GM12875 (cell line): ENCODE measurements around the gene NFE2.

ENCODE experiments used
- H3K4me3 ChIP-seq: one replicate; pipeline ENCODE4 v1.5.1; 2011; ENCODE audit warnings: low read depth, low read length, control low read depth
- TF ChIP-seq, protein P1 (sequence below): IDR thresholded peaks from 2 replicates; pipeline ENCODE4 v1.5.1; 2011; ENCODE audit warnings: low read depth, mild to moderate bottlenecking, control low read depth, inconsistent platforms, low read length, moderate library complexity, borderline replicate concordance; ENCODE audit not compliant: insufficient read depth

NFE2 gene

GRCh38 chr12:54304187-54304810 lies 3.5 kb upstream of the NFE2 start:
- TF ChIP-seq, protein P1, sequence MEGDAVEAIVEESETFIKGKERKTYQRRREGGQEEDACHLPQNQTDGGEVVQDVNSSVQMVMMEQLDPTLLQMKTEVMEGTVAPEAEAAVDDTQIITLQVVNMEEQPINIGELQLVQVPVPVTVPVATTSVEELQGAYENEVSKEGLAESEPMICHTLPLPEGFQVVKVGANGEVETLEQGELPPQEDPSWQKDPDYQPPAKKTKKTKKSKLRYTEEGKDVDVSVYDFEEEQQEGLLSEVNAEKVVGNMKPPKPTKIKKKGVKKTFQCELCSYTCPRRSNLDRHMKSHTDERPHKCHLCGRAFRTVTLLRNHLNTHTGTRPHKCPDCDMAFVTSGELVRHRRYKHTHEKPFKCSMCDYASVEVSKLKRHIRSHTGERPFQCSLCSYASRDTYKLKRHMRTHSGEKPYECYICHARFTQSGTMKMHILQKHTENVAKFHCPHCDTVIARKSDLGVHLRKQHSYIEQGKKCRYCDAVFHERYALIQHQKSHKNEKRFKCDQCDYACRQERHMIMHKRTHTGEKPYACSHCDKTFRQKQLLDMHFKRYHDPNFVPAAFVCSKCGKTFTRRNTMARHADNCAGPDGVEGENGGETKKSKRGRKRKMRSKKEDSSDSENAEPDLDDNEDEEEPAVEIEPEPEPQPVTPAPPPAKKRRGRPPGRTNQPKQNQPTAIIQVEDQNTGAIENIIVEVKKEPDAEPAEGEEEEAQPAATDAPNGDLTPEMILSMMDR: no peak
- no peak overlapping the region for H3K4me3 ChIP-seq

GRCh38 chr12:54303640-54304039 lies 2.8 kb upstream of the NFE2 start:
- TF ChIP-seq, protein P1: no peak
- H3K4me3 ChIP-seq: no peak overlapping the region

- TF ChIP-seq, protein P1: no peak
These were observed 723 bp upstream of the NFE2 start for GRCh38 chr12:54301428-54302048.

DNA sequence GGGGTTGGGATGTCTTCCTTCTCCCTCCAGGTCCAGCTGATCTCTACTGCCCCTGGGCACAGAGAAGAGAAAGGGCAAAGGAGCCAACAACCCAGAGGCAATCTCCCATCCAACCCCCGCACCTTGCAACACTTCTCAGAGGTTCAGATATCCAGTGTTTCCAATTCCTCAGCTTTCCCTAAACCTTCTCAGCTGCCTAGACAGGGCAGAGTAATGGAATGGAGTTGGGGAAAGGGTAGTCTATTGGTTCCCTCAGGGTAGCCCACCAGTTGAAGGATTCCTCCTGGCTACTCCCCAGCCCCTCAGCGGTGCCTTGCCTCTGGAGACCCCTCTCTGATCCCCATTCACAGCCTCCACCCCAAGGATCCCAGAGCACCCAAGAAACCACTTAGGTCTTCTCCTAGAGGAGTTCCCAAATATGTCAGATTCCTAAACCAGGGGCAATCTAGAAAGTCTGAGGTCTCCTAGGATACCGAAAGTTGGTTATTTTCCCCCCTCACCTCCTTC lies 537 bp downstream of the NFE2 start:
- H3K4me3 ChIP-seq: no peak overlapping the region
- TF ChIP-seq, protein P1: no peak

More at GRCh38 chr12:54301428-54302048, 723 bp upstream of the NFE2 start:
- no peak overlapping the region for H3K4me3 ChIP-seq

- H3K4me3 ChIP-seq: no peak overlapping the region
- TF ChIP-seq, protein P1: no peak
These were observed 1.1 kb downstream of the NFE2 start for GRCh38 chr12:54299515-54300224.

DNA sequence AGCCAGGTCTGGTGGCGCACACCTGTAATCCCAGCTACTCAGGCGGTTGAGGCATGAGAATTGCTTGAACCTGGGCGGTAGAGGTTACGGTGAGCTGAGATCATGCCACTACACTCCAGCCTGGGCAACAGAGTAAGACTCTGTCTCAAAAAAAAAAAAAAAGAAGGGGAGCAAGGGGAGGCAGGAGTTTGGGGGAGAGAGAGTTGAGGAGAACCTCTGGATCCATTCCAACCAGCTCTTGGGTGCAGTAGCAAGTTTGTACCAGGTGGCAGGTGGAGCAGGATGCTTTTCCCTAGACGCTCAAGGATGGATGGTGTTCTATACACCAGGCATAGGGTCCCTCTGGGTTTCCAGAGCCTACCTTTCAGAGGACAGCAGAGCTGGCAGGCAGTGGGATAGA lies 1.9 kb downstream of the NFE2 start:
- TF ChIP-seq, protein P1: no peak
- H3K4me3 ChIP-seq: no peak overlapping the region
